ENCODE measurements around the gene AMFR.

AMFR gene

GRCh38 chr16:56348168-56349085, 76.9 kb downstream of the AMFR start:
- Mint-ChIP-seq H3K9me3 (no peaks in the 10 kb centered on the region), H3K4me1 (no peaks in the 10 kb centered on the region), H3K27me3 (peaks cover 14 to 32% of the 10 kb centered on the region in 2 donors), H3K4me3 (no peak overlapping the region), H3K36me3 (no peaks in the 10 kb centered on the region), H3K27ac (no peak overlapping the region)
- no peak for DNase-seq
- no peak for ATAC-seq (replicated peaks)

GRCh38 chr16:56347670-56348069, 77.7 kb downstream of the AMFR start:
- H3K9me3 Mint-ChIP-seq, result no peaks in the 10 kb centered on the region
- H3K4me1 Mint-ChIP-seq, result no peaks in the 10 kb centered on the region
- no peak overlapping the region for H3K27ac Mint-ChIP-seq
- H3K36me3 Mint-ChIP-seq, result no peaks in the 10 kb centered on the region
- ATAC-seq (replicated peaks) (no peak), DNase-seq (no peak)
- no peak overlapping the region for H3K4me3 Mint-ChIP-seq
- H3K27me3 Mint-ChIP-seq, result peaks cover 14 to 32% of the 10 kb centered on the region in 2 donors

DNA sequence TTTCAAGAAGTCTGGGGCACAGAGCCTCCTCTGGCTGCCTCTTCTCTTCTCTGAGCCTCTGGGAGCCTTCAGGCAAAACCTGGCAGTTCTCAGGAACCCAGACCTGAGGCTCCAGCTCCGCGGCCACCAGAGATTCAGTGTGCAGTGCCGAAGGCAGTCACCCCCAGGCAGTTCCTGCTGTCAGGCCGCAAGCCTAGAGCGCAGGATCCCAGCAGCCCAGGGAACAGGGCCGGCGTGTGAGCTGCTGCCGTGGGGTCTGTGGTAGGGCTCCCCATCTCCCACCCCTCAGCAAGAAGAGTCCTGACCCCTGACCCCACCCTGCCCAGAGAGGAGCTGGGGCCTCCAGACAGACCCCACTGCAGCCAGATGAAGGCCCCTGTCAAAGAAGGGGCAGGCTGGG, 78.2 kb downstream of the AMFR start:
- ATAC-seq (replicated peaks), result no peak

GRCh38 chr16:56346131-56346890, 79.0 kb downstream of the AMFR start:
- Mint-ChIP-seq H3K4me1 (no peaks in the 10 kb centered on the region), H3K9me3 (no peaks in the 10 kb centered on the region), H3K4me3 (no peak overlapping the region), H3K27me3 (peaks cover 7 to 26% of the 10 kb centered on the region in 2 donors), H3K27ac (no peak overlapping the region), H3K36me3 (no peaks in the 10 kb centered on the region)
- no peak for DNase-seq
- no peak for ATAC-seq (replicated peaks)

More for the DNA sequence above, 78.2 kb downstream of the AMFR start:
- no peaks in the 10 kb centered on the region for H3K9me3 Mint-ChIP-seq
- H3K36me3 Mint-ChIP-seq, result no peaks in the 10 kb centered on the region
- no peak overlapping the region for H3K4me3 Mint-ChIP-seq
- H3K27me3 Mint-ChIP-seq, result peaks cover 13 to 30% of the 10 kb centered on the region in 2 donors
- H3K27ac Mint-ChIP-seq, result no peak overlapping the region
- DNase-seq, result no peak
- no peaks in the 10 kb centered on the region for H3K4me1 Mint-ChIP-seq

DNA sequence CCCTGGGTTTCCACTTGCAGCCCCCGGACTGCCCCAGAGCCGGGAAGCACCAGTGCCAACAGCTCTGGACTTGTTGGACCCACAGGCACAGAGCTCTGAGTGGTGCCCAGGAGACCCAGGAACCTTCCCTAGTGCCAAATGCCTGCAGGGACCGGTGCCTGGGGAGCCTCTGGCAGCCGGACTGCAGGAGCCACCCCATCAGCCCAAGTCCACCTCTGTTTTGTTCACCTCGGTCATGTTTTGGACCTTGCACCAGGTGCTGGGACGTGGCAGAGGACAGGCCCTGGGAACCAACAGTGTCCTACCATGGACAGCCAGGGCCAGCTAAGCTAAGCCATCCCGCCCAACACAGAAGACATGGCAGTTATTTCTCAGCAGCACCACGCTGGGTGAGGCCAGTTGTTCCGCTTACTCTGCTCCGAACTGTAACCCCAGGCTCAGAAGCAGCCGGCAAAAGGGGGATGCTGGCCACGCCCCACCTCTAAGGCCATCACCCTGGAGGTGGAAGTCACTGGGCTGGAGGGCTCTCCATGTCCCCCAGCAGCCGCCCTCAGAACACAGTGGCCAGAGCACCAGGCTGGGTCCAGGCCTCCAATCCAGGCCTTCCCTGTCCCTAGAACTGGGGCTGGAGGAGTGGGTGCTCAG, 79.8 kb downstream of the AMFR start:
- Mint-ChIP-seq H3K27ac (no peak overlapping the region), H3K4me1 (no peaks in the 10 kb centered on the region), H3K4me3 (no peak overlapping the region), H3K36me3 (no peaks in the 10 kb centered on the region), H3K9me3 (no peaks in the 10 kb centered on the region), H3K27me3 (peaks cover 4 to 23% of the 10 kb centered on the region in 2 donors)
- DNase-seq, result no peak
- no peak for ATAC-seq (replicated peaks)

GRCh38 chr16:56344518-56345405, 80.6 kb downstream of the AMFR start:
- H3K9me3 Mint-ChIP-seq, result no peaks in the 10 kb centered on the region
- no peak overlapping the region for H3K4me3 Mint-ChIP-seq
- ATAC-seq (replicated peaks) (no peak), DNase-seq (no peak)
- no peaks in the 10 kb centered on the region for H3K4me1 Mint-ChIP-seq
- no peak overlapping the region for H3K27ac Mint-ChIP-seq
- no peaks in the 10 kb centered on the region for H3K36me3 Mint-ChIP-seq
- peaks cover 3 to 16% of the 10 kb centered on the region in 2 donors for H3K27me3 Mint-ChIP-seq

DNA sequence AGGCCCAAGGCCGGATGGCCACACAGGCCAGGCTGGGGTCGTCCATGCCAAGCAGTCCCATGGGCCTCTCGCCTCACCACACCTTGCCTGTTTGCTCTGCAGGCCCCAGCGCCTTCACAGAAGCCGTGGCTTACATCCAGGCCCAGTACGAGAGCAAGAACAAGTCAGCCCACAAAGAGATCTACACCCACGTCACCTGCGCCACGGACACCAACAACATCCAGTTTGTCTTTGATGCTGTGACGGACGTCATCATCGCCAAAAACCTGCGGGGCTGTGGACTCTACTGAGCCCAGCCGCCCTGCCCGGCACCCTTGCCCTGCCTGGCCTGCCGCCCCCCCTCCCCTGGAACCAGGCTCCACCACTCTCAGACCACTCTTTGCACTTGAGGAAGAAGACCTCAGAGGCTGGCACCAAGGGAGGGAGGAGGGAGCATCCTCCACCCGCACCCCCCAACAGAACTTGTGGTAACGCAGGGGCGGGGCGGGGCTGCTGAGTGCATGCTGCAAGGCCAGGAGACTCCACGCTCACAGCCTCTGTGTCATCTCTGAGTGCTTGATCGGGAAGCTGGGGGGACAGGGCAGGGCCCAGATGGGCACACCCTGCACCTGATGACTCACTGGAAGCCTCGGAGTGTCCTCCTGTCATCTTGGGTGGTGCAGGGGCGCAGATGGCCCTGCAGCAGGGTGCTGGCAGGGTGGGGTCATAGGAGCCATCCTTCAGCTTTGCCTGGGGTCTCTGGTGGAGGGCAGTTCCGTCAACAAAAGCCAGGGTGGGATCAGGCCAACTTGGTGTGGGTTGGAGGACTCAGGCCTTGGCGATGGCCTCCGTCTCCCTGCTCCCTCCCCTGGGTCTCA, 81.5 kb downstream of the AMFR start:
- H3K9me3 Mint-ChIP-seq, result no peaks in the 10 kb centered on the region
- no peak overlapping the region for H3K4me3 Mint-ChIP-seq
- DNase-seq (no peak), ATAC-seq (replicated peaks) (no peak)
- H3K27me3 Mint-ChIP-seq, result peaks cover 0 to 8% of the 10 kb centered on the region in 2 donors
- H3K36me3 Mint-ChIP-seq, result no peaks in the 10 kb centered on the region
- H3K27ac Mint-ChIP-seq, result no peak overlapping the region
- H3K4me1 Mint-ChIP-seq, result no peaks in the 10 kb centered on the region

GRCh38 chr16:56341656-56342399, 83.5 kb downstream of the AMFR start:
- no peaks in the 10 kb centered on the region for H3K9me3 Mint-ChIP-seq
- H3K4me1 Mint-ChIP-seq, result peaks cover 0 to 2% of the 10 kb centered on the region in 2 donors
- ATAC-seq (replicated peaks), result no peak
- H3K27ac Mint-ChIP-seq, result no peak overlapping the region
- H3K36me3 Mint-ChIP-seq, result no peaks in the 10 kb centered on the region
- no peak for DNase-seq
- no peak overlapping the region for H3K4me3 Mint-ChIP-seq
- H3K27me3 Mint-ChIP-seq, result no peaks in the 10 kb centered on the region

- no peak for DNase-seq
- Mint-ChIP-seq H3K4me3 (no peak overlapping the region), H3K4me1 (peaks cover 0 to 2% of the 10 kb centered on the region in 2 donors), H3K36me3 (no peaks in the 10 kb centered on the region), H3K9me3 (no peaks in the 10 kb centered on the region), H3K27ac (no peak overlapping the region), H3K27me3 (no peaks in the 10 kb centered on the region)
- ATAC-seq (replicated peaks), result no peak
These were observed 84.4 kb downstream of the AMFR start for GRCh38 chr16:56340864-56341365.

- no peak for ATAC-seq (replicated peaks)
- Mint-ChIP-seq H3K27me3 (no peaks in the 10 kb centered on the region), H3K4me3 (no peak overlapping the region)
These were observed 84.9 kb downstream of the AMFR start for GRCh38 chr16:56340416-56340815.

DNA sequence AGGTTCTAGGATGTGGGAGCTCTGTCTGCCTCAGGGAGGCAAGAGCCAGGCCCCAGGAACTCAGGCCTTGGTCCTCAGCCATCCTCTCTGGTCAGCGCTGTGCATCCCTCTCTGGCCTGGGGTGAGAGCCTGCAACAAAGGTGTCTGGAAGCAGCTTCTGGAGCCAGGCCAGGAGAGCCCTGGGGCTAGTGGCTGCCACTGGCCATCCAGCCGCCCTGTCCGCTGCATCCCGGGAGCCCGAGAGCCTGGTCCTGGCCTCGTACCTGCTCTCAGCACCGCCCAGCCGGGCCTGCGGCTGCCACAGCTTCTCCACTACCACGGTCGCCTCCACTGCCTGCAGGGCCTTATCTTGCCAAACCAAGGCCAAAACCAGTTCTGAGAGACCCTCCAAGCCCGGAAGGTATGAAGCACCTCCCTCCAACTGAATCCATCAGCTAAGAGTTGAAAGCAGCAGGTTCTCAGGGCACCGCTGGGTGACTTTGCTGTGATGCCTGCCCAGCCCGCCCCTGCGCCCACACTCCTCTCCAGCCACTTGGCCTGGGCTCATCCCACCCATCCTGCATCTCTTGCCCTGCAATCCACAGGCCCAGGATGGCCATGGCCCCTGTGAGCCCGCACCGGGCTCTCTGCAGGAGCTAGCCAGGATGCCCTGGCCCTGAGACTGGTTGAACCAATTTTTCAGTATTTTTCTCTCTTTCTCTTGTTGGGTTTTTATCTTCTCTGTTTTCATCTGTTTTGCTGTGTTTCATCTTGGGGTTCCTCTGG, 85.7 kb downstream of the AMFR start:
- Mint-ChIP-seq H3K27ac (no peak overlapping the region), H3K27me3 (no peaks in the 10 kb centered on the region), H3K4me1 (peaks cover 0 to 2% of the 10 kb centered on the region in 2 donors), H3K36me3 (no peaks in the 10 kb centered on the region), H3K9me3 (no peaks in the 10 kb centered on the region), H3K4me3 (no peak overlapping the region)
- no peak for ATAC-seq (replicated peaks)
- no peak for DNase-seq

More at GRCh38 chr16:56340416-56340815, 84.9 kb downstream of the AMFR start:
- no peak for DNase-seq
- H3K27ac Mint-ChIP-seq, result no peak overlapping the region
- no peaks in the 10 kb centered on the region for H3K9me3 Mint-ChIP-seq
- peaks cover 0 to 2% of the 10 kb centered on the region in 2 donors for H3K4me1 Mint-ChIP-seq
- no peaks in the 10 kb centered on the region for H3K36me3 Mint-ChIP-seq
